PC-3 (cell line): Measurements from ENCODE around the gene NKX1-1.

Experiments used
- CTCF ChIP-seq: fragments of 300-600 bp; sonication (generic); conservative IDR thresholded peaks from 2 replicates; pipeline ENCODE4 v1.5.1; 2017; ENCODE audit warnings: antibody characterized with exemption, low read depth, mild to moderate bottlenecking, low read length
- EZH2 ChIP-seq: fragments of 300-600 bp; sonication (generic); IDR thresholded peaks from one replicate; pipeline ENCODE4 v1.6.1; 2017; ENCODE audit warnings: antibody characterized with exemption, mild to moderate bottlenecking, low read length; ENCODE audit not compliant: unreplicated experiment

GRCh38 chr4:1396806-1397455, 9.3 kb downstream of the NKX1-1 start:
- TF ChIP-seq CTCF (no peak), EZH2 (no peak)
